SK-N-SH treated with all-trans-retinoic acid at 6 μM for 48 hours (cell line): Measurements from ENCODE around the gene C9orf78.

Experiments used
- ATAC-seq: fragments of 200-7000 bp; cut with Tn5 transposase; 3 replicates; pipeline ENCODE4 v1.9.1; 2020; ENCODE audit warnings: mild to moderate bottlenecking, moderate library complexity
- BACH2 ChIP-seq: fragments of 250-450 bp; sonication (Bioruptor Pico); IDR thresholded peaks from 2 replicates; pipeline ENCODE4 v1.9.0; 2021; ENCODE audit warnings: mild to moderate bottlenecking, borderline replicate concordance
- CREB5 ChIP-seq: fragments of 250-450 bp; sonication (Bioruptor Pico); IDR thresholded peaks from 2 replicates; pipeline ENCODE4 v1.5.1; 2020; ENCODE audit warnings: low read depth, mild to moderate bottlenecking, moderate library complexity
- CSDC2 ChIP-seq: fragments of 250-450 bp; sonication (Bioruptor Pico); IDR thresholded peaks from 2 replicates; pipeline ENCODE4 v1.5.0; 2020; ENCODE audit warnings: mild to moderate bottlenecking, moderate library complexity
- ESRRG ChIP-seq: fragments of 250-450 bp; sonication (Bioruptor Pico); IDR thresholded peaks from 2 replicates; pipeline ENCODE4 v1.6.1; 2021; ENCODE audit warnings: mild to moderate bottlenecking
- GLIS3 ChIP-seq: fragments of 250-450 bp; sonication (Bioruptor Pico); IDR thresholded peaks from 2 replicates; pipeline ENCODE4 v1.5.0; 2020; ENCODE audit warnings: mild to moderate bottlenecking, moderate library complexity
- ISL1 ChIP-seq: fragments of 250-450 bp; sonication (Bioruptor Pico); IDR thresholded peaks from 2 replicates; pipeline ENCODE4 v2.1.2; 2022; ENCODE audit warnings: mild to moderate bottlenecking, moderate library complexity
- OSR1 ChIP-seq: fragments of 250-450 bp; sonication (Bioruptor Pico); IDR thresholded peaks from 2 replicates; pipeline ENCODE4 v1.8.0; 2022; ENCODE audit warnings: moderate library complexity, mild to moderate bottlenecking, inconsistent platforms
- PATZ1 ChIP-seq: fragments of 250-450 bp; sonication (Bioruptor Pico); IDR thresholded peaks from 2 replicates; pipeline ENCODE4 v1.8.0; 2020; ENCODE audit warnings: mild to moderate bottlenecking, moderate library complexity, borderline replicate concordance
- POU6F1 ChIP-seq: fragments of 250-450 bp; sonication (Bioruptor Pico); IDR thresholded peaks from 2 replicates; pipeline ENCODE4 v1.8.0; 2021; ENCODE audit warnings: low read depth, mild to moderate bottlenecking, moderate library complexity, borderline replicate concordance
- PPARA ChIP-seq: fragments of 250-450 bp; sonication (Bioruptor Pico); IDR thresholded peaks from 2 replicates; pipeline ENCODE4 v1.5.0; 2020; ENCODE audit warnings: mild to moderate bottlenecking, borderline replicate concordance
- RARB ChIP-seq: fragments of 250-450 bp; sonication (Bioruptor Pico); IDR thresholded peaks from 2 replicates; pipeline ENCODE4 v1.8.0; 2021; ENCODE audit warnings: mild to moderate bottlenecking, moderate library complexity
- SNAI2 ChIP-seq: fragments of 250-450 bp; sonication (Bioruptor Pico); IDR thresholded peaks from 2 replicates; pipeline ENCODE4 v1.5.0; 2020; ENCODE audit warnings: mild to moderate bottlenecking, moderate library complexity
- TCF4 ChIP-seq: fragments of 250-450 bp; sonication (Bioruptor Pico); IDR thresholded peaks from 2 replicates; pipeline ENCODE4 v1.8.0; 2021; ENCODE audit warnings: mild to moderate bottlenecking, moderate library complexity, borderline replicate concordance
- TOX ChIP-seq: fragments of 250-450 bp; sonication (Bioruptor Pico); IDR thresholded peaks from 2 replicates; pipeline ENCODE4 v1.8.0; 2021; ENCODE audit warnings: mild to moderate bottlenecking, moderate library complexity, borderline replicate concordance
- TSHZ2 ChIP-seq: fragments of 250-450 bp; sonication (Bioruptor Pico); IDR thresholded peaks from 2 replicates; pipeline ENCODE4 v1.5.0; 2020; ENCODE audit warnings: mild to moderate bottlenecking, moderate library complexity
- ZC3H10 ChIP-seq: fragments of 250-450 bp; sonication (Bioruptor Pico); IDR thresholded peaks from 2 replicates; pipeline ENCODE4 v1.5.1; 2021; ENCODE audit warnings: mild to moderate bottlenecking, moderate library complexity
- ZFP30 ChIP-seq: fragments of 450-650 bp; formaldehyde crosslinking; IDR thresholded peaks from 2 replicates; pipeline ENCODE4 v1.5.0; 2022; ENCODE audit warnings: mild to moderate bottlenecking, moderate library complexity
- ZNF565 ChIP-seq: fragments of 450-650 bp; formaldehyde crosslinking; conservative IDR thresholded peaks from 2 replicates; pipeline ENCODE4 v1.5.0; 2020; ENCODE audit warnings: low read depth, mild to moderate bottlenecking, moderate library complexity
- ZNF70 ChIP-seq: fragments of 450-650 bp; formaldehyde crosslinking; IDR thresholded peaks from 2 replicates; pipeline ENCODE4 v1.5.0; 2020; ENCODE audit warnings: mild to moderate bottlenecking, moderate library complexity
- ZNF8 ChIP-seq: fragments of 450-650 bp; formaldehyde crosslinking; IDR thresholded peaks from 2 replicates; pipeline ENCODE4 v1.5.0; 2020; ENCODE audit warnings: mild to moderate bottlenecking, moderate library complexity

C9orf78 gene

GRCh38 chr9:129866394-129867135 is 31.5 kb upstream of the C9orf78 start:
- no peak; the same call in 2 of the 3 replicates for ATAC-seq
- TF ChIP-seq ISL1 (no peak), RARB (CRISPR knock-in tag) (no peak), TCF4 (CRISPR knock-in tag) (no peak), ZNF8 (no peak), POU6F1 (no peak), ZNF565 (CRISPR knock-in tag) (no peak), GLIS3 (CRISPR knock-in tag) (no peak), SNAI2 (CRISPR knock-in tag) (no peak), ZFP30 (CRISPR knock-in tag) (no peak), ZC3H10 (CRISPR knock-in tag) (no peak), CSDC2 (CRISPR knock-in tag) (no peak), ZNF70 (no peak), ESRRG (CRISPR knock-in tag) (no peak), TOX (no peak), OSR1 (no peak), TSHZ2 (CRISPR knock-in tag) (no peak)

GRCh38 chr9:129865668-129866320 is 30.7 kb upstream of the C9orf78 start:
- TF ChIP-seq CREB5 (CRISPR knock-in tag) (no peak), BACH2 (CRISPR knock-in tag) (no peak), TSHZ2 (CRISPR knock-in tag) (no peak), GLIS3 (CRISPR knock-in tag) (no peak), PPARA (no peak), POU6F1 (no peak), PATZ1 (CRISPR knock-in tag) (no peak), ZNF70 (no peak), TCF4 (CRISPR knock-in tag) (no peak), ZC3H10 (CRISPR knock-in tag) (no peak), CSDC2 (CRISPR knock-in tag) (no peak), ZNF565 (CRISPR knock-in tag) (no peak), OSR1 (no peak)

More at GRCh38 chr9:129865668-129866320, 30.7 kb upstream of the C9orf78 start:
- ATAC-seq: no peak
